ENCODE measurements around the gene ZNF618. TPM values are rescaled to one million over a fixed set of nuclear protein-coding genes. Genes with fewer than 3 reads are reported as not detected.
"Not testable (repeated sequence)": the region's sequence is repeated elsewhere in the genome, so short reads cannot be mapped to it uniquely, and the experiment has no call there.

The ZNF618 gene
- total RNA-seq, 2 donors from 2014 or later = 0.04 TPM; not detected in 1

DNA sequence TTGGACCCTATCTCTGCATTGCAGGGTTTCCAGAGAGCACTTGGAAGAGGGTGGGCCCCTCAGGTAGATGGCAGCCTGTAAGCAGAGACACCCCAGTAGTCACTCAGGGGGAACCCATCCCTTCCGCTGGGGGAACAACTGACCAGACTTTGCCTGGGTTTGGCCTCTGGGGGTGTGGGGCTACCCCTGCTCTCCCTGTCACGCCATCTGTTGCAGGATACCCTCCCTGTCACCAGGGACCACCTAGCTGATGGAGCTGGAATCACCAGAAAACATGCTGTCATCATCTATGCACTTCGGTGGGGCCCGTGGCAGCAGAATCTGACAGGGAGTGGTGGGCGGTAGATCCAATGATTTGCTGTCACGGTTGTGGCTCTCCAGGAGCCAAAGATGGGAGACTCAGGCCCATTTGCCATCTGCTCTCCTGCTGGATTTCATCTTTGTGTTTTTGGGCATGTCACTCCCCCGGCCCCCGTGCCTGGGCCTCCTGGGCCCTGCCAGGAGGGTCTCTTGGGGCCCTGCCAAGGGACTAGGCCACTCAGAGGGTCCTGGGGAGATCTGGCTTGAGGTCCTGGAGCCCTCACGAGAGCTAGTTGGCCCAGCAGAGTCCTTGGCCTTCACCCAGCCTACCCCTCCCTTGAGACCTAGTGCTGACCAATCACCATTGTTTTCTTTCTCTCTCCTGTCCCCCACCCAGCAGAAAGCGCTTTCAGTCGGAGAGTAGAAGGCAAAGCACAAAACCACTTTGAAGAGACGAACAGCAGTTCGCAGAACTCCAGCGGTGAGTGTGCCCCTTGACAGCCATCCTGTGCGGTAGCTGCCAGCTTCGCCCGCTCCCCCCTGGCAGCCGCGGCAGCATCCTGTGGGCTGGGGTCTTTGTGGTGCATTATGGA, 156.1 kb downstream of the ZNF618 start:
- ATAC-seq (replicated peaks) = no peak
- no peak overlapping the region for H3K27ac Mint-ChIP-seq
- no peak overlapping the region for H3K4me3 Mint-ChIP-seq
- no peaks in the 10 kb centered on the region for H3K9me3 Mint-ChIP-seq
- H3K27me3 Mint-ChIP-seq = no peaks in the 10 kb centered on the region
- no peaks in the 10 kb centered on the region for H3K4me1 Mint-ChIP-seq
- no peaks in the 10 kb centered on the region for H3K36me3 Mint-ChIP-seq (ENCODE audit: low read depth)

GRCh38 chr9:114033397-114034103, 157.4 kb downstream of the ZNF618 start:
- Mint-ChIP-seq H3K9me3 (no peaks in the 10 kb centered on the region), H3K4me3 (no peak overlapping the region), H3K27me3 (no peaks in the 10 kb centered on the region), H3K27ac (no peak overlapping the region), H3K36me3 (ENCODE audit: low read depth) (no peaks in the 10 kb centered on the region), H3K4me1 (no peaks in the 10 kb centered on the region)
- no peak for ATAC-seq (replicated peaks)

DNA sequence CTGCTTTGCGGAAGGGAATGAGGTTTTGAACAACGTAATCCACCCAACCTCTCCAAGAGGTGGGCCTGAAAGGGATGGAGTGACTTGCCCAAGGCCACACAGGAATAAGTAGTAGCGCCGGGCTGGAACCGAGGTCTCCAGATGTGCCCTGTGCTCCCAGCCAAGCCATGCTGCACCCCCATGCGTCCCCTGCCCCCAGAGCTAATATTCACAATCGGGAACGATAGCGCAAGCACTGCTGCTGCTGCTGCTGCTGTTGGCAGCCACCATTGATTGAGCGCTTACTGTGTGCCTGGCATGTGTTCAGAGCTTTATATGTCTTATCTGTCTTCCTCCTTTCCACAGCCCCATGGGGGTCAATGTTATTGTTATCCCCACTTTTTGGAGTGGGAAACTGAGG, 158.1 kb downstream of the ZNF618 start:
- Mint-ChIP-seq H3K27ac (no peak overlapping the region), H3K4me1 (no peaks in the 10 kb centered on the region), H3K36me3 (ENCODE audit: low read depth) (no peaks in the 10 kb centered on the region), H3K4me3 (no peak overlapping the region), H3K27me3 (no peaks in the 10 kb centered on the region), H3K9me3 (no peaks in the 10 kb centered on the region)
- no peak for ATAC-seq (replicated peaks)

DNA sequence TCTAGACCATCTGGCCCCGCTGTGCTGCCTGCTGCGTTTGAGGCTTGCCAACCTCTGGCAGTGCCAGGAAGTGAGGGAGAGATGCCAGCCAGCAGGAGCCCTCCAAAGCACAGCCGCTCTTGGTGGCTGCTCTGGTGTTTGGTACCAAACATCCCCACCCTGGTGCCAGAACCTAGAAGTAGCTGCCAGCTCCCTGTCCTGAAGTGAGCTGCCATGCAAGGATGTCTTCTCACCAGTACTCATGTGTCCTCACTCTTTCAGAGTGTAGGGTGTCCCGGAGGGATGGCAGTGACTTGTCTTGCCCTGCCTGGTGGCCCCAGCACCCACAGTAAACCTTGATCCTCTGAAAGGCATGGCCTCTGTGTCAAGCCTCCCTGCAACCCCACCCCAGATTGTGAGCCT, 158.6 kb downstream of the ZNF618 start:
- no peaks in the 10 kb centered on the region for H3K36me3 Mint-ChIP-seq (ENCODE audit: low read depth)
- no peaks in the 10 kb centered on the region for H3K4me1 Mint-ChIP-seq
- H3K9me3 Mint-ChIP-seq = no peaks in the 10 kb centered on the region
- no peak for ATAC-seq (replicated peaks)
- no peak overlapping the region for H3K4me3 Mint-ChIP-seq
- H3K27ac Mint-ChIP-seq = no peak overlapping the region
- H3K27me3 Mint-ChIP-seq = no peaks in the 10 kb centered on the region

GRCh38 chr9:114035221-114035844, 159.2 kb downstream of the ZNF618 start:
- no peak for ATAC-seq (replicated peaks)
- no peak overlapping the region for H3K27ac Mint-ChIP-seq
- no peaks in the 10 kb centered on the region for H3K4me1 Mint-ChIP-seq

GRCh38 chr9:114035845-114036801, 160.0 kb downstream of the ZNF618 start:
- Mint-ChIP-seq H3K36me3 (ENCODE audit: low read depth) (no peaks in the 10 kb centered on the region), H3K27ac (no peak overlapping the region), H3K27me3 (no peaks in the 10 kb centered on the region), H3K9me3 (no peaks in the 10 kb centered on the region), H3K4me3 (no peak overlapping the region), H3K4me1 (no peaks in the 10 kb centered on the region)
- ATAC-seq (replicated peaks) = no peak

More at GRCh38 chr9:114035221-114035844, 159.2 kb downstream of the ZNF618 start:
- no peak overlapping the region for H3K4me3 Mint-ChIP-seq
- H3K9me3 Mint-ChIP-seq = no peaks in the 10 kb centered on the region
- no peaks in the 10 kb centered on the region for H3K36me3 Mint-ChIP-seq (ENCODE audit: low read depth)
- no peaks in the 10 kb centered on the region for H3K27me3 Mint-ChIP-seq

DNA sequence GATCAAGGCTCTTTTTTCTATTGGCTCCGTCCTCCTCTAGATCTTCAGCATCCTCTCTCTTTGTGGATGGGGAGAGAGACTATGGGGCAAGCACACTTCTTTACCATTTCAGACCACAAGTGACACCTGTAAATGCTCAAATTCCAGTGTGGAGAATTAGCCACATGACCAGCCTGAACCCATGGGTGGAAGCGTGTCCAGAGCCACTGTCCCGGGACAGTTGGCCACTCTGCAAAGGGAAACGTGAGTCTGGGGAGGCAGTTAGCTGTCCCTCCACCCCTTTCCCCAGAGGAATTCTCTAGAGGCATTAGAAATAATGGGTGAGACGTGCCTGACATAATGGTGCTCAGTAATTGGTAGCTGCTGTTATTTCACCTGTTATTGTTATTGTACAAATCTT, 161.1 kb downstream of the ZNF618 start:
- H3K36me3 Mint-ChIP-seq (ENCODE audit: low read depth) = no peaks in the 10 kb centered on the region
- no peak overlapping the region for H3K4me3 Mint-ChIP-seq
- no peak overlapping the region for H3K27ac Mint-ChIP-seq

GRCh38 chr9:114037961-114038723, 162.0 kb downstream of the ZNF618 start:
- H3K27me3 Mint-ChIP-seq = no peaks in the 10 kb centered on the region
- H3K4me1 Mint-ChIP-seq = no peaks in the 10 kb centered on the region
- no peaks in the 10 kb centered on the region for H3K36me3 Mint-ChIP-seq (ENCODE audit: low read depth)
- no peaks in the 10 kb centered on the region for H3K9me3 Mint-ChIP-seq
- ATAC-seq (replicated peaks) = no peak
- H3K4me3 Mint-ChIP-seq = no peak overlapping the region
- no peak overlapping the region for H3K27ac Mint-ChIP-seq

More for the DNA sequence above, 161.1 kb downstream of the ZNF618 start:
- Mint-ChIP-seq H3K4me1 (no peaks in the 10 kb centered on the region), H3K27me3 (no peaks in the 10 kb centered on the region), H3K9me3 (no peaks in the 10 kb centered on the region)
- no peak for ATAC-seq (replicated peaks)

DNA sequence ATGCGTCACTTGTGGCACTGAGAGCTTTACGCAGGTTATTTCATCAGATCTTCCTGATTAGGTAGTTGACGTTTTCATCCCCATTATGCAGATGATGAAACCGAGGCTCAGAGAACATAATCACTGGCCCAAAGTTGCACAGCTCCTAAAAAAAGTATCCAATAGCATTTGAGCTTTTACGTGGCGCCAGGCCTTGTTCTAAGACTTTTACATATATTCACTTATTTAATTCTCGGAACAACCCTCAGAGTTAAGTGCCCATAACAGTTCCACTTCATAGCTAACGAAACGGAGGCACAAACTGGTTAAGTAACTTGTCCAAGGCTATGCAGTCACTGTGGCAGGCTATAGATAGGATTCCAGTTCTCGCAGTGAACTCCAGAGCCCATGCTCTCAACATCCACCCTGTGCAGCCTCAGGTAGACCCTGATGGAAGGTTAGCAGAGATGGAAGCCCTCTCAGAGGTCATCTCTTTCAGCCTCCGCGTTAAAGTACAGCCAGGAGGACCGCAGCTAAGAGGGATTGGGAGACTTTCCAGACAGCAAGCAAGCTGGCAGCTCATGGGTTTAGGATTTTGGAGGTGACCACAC, 162.7 kb downstream of the ZNF618 start:
- H3K36me3 Mint-ChIP-seq (ENCODE audit: low read depth) = no peaks in the 10 kb centered on the region
- H3K9me3 Mint-ChIP-seq = peaks cover 2% of the 10 kb centered on the region
- no peak for ATAC-seq (replicated peaks)
- no peak overlapping the region for H3K27ac Mint-ChIP-seq
- H3K27me3 Mint-ChIP-seq = peaks cover 2% of the 10 kb centered on the region
- no peaks in the 10 kb centered on the region for H3K4me1 Mint-ChIP-seq
- H3K4me3 Mint-ChIP-seq = no peak overlapping the region

DNA sequence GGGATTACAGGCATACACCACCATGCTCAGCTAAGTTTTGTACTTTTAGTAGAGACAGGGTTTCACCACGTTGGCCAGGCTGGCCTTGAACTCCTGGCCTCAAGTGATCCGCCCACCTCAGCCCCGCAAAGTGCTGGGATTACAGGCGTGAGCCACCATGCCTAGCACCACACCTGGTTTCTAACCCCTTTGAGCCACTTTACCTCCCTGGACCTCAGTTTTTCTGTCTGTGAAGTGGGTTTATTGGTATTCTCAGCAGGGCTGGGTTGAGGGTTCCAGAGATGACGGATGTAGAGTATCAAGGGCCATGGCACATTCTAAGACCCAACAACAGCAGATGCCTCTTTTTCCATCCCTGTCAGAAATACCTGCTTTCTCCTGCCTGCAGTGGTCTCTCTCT, 163.4 kb downstream of the ZNF618 start:
- H3K27me3 Mint-ChIP-seq = peaks cover 6% of the 10 kb centered on the region
- no peaks in the 10 kb centered on the region for H3K36me3 Mint-ChIP-seq (ENCODE audit: low read depth)
- no peaks in the 10 kb centered on the region for H3K4me1 Mint-ChIP-seq
- ATAC-seq (replicated peaks) = no peak
- no peak overlapping the region for H3K27ac Mint-ChIP-seq
- peaks cover 4% of the 10 kb centered on the region for H3K9me3 Mint-ChIP-seq
- no peak overlapping the region for H3K4me3 Mint-ChIP-seq

DNA sequence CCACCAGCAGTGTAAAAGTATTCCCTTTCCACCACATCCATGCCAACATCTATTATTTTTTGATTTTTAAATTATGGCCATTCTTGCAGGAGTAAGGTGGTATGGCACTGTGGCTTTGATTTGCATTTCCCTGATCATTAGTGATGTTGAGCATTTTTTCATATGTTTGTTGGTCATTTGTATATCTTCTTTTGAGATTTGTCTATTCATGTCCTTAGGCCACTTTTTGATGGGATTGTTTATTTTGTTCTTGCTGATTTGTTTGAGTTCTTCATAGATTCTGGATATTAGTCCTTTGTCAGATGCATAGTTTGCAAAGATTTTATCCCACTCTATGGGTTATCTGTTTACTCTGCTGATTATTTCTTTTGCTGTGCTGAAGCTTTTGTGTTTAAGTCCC, 167.6 kb downstream of the ZNF618 start:
- ATAC-seq (replicated peaks) = not testable (repeated sequence)

DNA sequence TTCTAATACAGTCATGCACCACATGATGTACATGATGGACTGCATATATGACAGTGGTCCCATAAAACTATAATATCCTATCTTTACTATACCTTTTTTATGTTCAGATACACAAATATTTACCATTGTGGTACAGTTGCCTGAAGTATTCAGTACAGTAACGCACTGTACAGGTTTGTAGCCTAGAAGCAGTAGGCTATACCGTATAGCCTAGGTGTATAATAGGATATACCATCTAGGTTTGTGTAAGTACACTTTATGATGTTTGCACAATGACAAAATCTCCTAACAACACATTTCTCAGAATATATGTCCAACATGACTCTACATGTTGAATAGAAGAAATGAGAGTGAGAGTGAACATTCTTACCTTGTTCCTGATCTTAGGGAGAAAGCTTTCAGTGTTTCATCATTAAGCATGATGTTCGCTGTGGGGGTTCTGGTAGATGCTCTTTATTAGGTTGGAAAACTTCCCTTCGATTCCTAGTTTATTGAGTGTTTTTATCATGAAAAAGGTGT, 170.2 kb downstream of the ZNF618 start:
- H3K4me3 Mint-ChIP-seq = no peak overlapping the region
- H3K27ac Mint-ChIP-seq = no peak overlapping the region
- no peaks in the 10 kb centered on the region for H3K4me1 Mint-ChIP-seq
- H3K36me3 Mint-ChIP-seq (ENCODE audit: low read depth) = no peaks in the 10 kb centered on the region
- H3K27me3 Mint-ChIP-seq = peaks cover 11% of the 10 kb centered on the region
- H3K9me3 Mint-ChIP-seq = peaks cover 4% of the 10 kb centered on the region
- ATAC-seq (replicated peaks) = no peak

More for the DNA sequence above, 167.6 kb downstream of the ZNF618 start:
- peaks cover 11% of the 10 kb centered on the region for H3K27me3 Mint-ChIP-seq
- not testable (repeated sequence) for H3K36me3 Mint-ChIP-seq (ENCODE audit: low read depth); H3K4me1 Mint-ChIP-seq; H3K27ac Mint-ChIP-seq; H3K9me3 Mint-ChIP-seq; H3K4me3 Mint-ChIP-seq

- H3K27ac Mint-ChIP-seq = no peak overlapping the region
- no peaks in the 10 kb centered on the region for H3K4me1 Mint-ChIP-seq
- peaks cover 4% of the 10 kb centered on the region for H3K9me3 Mint-ChIP-seq
- ATAC-seq (replicated peaks) = no peak
- H3K27me3 Mint-ChIP-seq = peaks cover 11% of the 10 kb centered on the region
- H3K4me3 Mint-ChIP-seq = no peak overlapping the region
- no peaks in the 10 kb centered on the region for H3K36me3 Mint-ChIP-seq (ENCODE audit: low read depth)
These were observed 170.8 kb downstream of the ZNF618 start for GRCh38 chr9:114046875-114047274.
